Uterus (tissue), 2 donors: ENCODE data around the gene ADAMTSL5.

ENCODE experiments used
- POLR2A ChIP-seq, 2 donors: fragments of 450-650 bp; IDR thresholded peaks; one replicate each; pipeline ENCODE4 v1.6.1; 2016; ENCODE audit warnings: antibody characterized with exemption in 2 of 2, mild to moderate bottlenecking in 1 of 2, moderate library complexity in 1 of 2
- TF ChIP-seq, protein P1 (sequence below), 4 experiments: fragments of 200-600 bp in 2 of 4; fragments of 450-650 bp in 2 of 4; sonication (generic) in 2 of 4; IDR thresholded peaks; one replicate each; pipeline ENCODE4 v1.5.1; 2016 to 2019; ENCODE audit warnings: antibody characterized with exemption in 4 of 4, mild to moderate bottlenecking in 2 of 4, moderate library complexity in 1 of 4

DNA sequence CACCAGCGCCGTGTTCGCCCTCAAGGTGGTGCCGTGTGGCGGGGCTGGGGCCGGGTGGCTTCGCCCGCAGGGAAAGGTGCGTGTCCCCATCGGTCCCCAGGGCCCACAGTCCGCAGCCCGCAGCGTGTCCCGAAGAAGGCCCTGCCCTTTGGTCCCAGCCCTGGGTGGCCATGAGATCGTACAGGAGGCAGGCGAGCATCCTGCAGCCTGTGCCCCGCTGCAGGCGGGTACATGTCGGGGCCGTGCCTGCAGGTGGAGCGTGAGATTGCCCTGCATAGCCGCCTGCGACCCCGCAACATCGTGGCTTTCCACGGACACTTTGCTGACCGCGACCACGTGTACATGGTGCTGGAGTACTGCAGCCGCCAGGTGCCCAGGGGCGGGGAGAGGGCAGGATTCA lies 12.5 kb upstream of the ADAMTSL5 start:
- TF ChIP-seq POLR2A (IDR thresholded peaks at IDR 0.05): no peak
- TF ChIP-seq, protein P1, sequence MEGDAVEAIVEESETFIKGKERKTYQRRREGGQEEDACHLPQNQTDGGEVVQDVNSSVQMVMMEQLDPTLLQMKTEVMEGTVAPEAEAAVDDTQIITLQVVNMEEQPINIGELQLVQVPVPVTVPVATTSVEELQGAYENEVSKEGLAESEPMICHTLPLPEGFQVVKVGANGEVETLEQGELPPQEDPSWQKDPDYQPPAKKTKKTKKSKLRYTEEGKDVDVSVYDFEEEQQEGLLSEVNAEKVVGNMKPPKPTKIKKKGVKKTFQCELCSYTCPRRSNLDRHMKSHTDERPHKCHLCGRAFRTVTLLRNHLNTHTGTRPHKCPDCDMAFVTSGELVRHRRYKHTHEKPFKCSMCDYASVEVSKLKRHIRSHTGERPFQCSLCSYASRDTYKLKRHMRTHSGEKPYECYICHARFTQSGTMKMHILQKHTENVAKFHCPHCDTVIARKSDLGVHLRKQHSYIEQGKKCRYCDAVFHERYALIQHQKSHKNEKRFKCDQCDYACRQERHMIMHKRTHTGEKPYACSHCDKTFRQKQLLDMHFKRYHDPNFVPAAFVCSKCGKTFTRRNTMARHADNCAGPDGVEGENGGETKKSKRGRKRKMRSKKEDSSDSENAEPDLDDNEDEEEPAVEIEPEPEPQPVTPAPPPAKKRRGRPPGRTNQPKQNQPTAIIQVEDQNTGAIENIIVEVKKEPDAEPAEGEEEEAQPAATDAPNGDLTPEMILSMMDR (IDR thresholded peaks at IDR 0.05): no peak
